ENCODE results near the gene ZNF524.
"Not testable (repeated sequence)": the region's sequence is repeated elsewhere in the genome, so short reads cannot be mapped to it uniquely, and the experiment has no call there.

Gene ZNF524

GRCh38 chr19:55554741-55555152, 45.3 kb upstream of the ZNF524 start:
- TF ChIP-seq CTCF (IDR thresholded peaks at IDR 0.05; ENCODE audit: low read depth, low read length) = no peak
- H3K4me3 ChIP-seq (ENCODE audit: low read depth, low read length) = no peak overlapping the region

- H3K4me3 ChIP-seq (ENCODE audit: low read depth, low read length) = no peak overlapping the region
- no peak for TF ChIP-seq CTCF (IDR thresholded peaks at IDR 0.05; ENCODE audit: low read depth, low read length)
Observed at GRCh38 chr19:55559684-55560083, 40.4 kb upstream of the ZNF524 start.

GRCh38 chr19:55563261-55563690, 36.8 kb upstream of the ZNF524 start:
- H3K4me3 ChIP-seq (ENCODE audit: low read depth, low read length) = no peak overlapping the region
- no peak for TF ChIP-seq CTCF (IDR thresholded peaks at IDR 0.05; ENCODE audit: low read depth, low read length)

- H3K4me3 ChIP-seq (ENCODE audit: low read depth, low read length) = no peak overlapping the region
- no peak for TF ChIP-seq CTCF (IDR thresholded peaks at IDR 0.05; ENCODE audit: low read depth, low read length)
Observed at GRCh38 chr19:55566823-55567222, 33.3 kb upstream of the ZNF524 start.

GRCh38 chr19:55567708-55568328, 32.3 kb upstream of the ZNF524 start:
- no peak overlapping the region for H3K4me3 ChIP-seq (ENCODE audit: low read depth, low read length)
- no peak for TF ChIP-seq CTCF (IDR thresholded peaks at IDR 0.05; ENCODE audit: low read depth, low read length)

- not testable (repeated sequence) for H3K4me3 ChIP-seq (ENCODE audit: low read depth, low read length)
Observed at GRCh38 chr19:55569477-55569876, 30.6 kb upstream of the ZNF524 start.

GRCh38 chr19:55573929-55574328, 26.2 kb upstream of the ZNF524 start:
- not testable (repeated sequence) for H3K4me3 ChIP-seq (ENCODE audit: low read depth, low read length)

GRCh38 chr19:55576746-55577145, 23.3 kb upstream of the ZNF524 start:
- TF ChIP-seq CTCF (IDR thresholded peaks at IDR 0.05; ENCODE audit: low read depth, low read length) = no peak
- H3K4me3 ChIP-seq (ENCODE audit: low read depth, low read length) = no peak overlapping the region
